Upper lobe of left lung (tissue), 4 donors: ENCODE data around the gene TOGARAM2.

Experiments used
- POLR2AphosphoS5 ChIP-seq, 2 donors: sonication (generic); formaldehyde crosslinking; IDR thresholded peaks; one replicate each; pipeline ENCODE4 v1.5.1; 2017; ENCODE audit warnings: antibody characterized with exemption in 2 of 2
- TF ChIP-seq, protein P1 (sequence below), 6 experiments: fragments of 450-650 bp in 4 of 6; fragments of 200-600 bp in 2 of 6; sonication (generic) in 2 of 6; IDR thresholded peaks; one replicate each; pipeline ENCODE4 v1.5.1; 2016 to 2019; ENCODE audit warnings: antibody characterized with exemption in 6 of 6

DNA sequence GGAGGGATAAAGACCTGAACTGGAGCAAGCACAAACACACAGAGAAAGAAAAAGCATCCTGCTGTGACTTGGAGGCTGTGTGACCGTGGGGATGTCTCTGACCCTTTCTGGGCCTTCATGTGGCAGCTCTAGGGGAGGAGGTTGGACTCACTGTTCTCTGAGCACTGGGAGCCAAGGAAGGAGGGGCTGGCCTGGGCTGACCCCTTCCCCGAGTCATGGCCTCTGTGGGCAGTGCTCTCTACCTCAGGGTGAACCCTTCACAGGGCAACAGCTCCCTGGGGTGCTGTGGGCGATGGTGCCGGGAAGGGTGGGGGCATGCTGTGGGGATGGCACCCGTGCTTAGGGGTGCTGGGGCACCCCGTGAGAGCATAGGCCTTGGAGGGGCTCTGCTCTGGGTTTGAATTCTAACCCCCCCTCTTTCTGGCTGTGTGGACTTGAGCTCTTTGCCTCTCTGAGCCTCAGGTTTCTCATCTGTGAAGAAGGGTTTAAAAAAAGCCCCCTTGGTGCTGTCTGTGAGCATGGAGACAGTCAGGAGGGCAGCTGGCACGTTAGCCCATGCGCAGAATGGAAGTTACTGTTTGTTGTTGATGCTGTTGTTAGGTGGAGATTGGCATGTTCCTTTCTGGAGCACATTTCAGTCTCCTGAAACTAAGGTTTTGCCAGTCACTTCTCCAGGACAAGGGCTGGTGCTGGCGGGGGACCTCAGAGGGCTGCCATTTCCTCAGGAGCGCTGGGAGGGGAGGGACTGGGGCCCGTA lies 700 bp downstream of the TOGARAM2 start:
- TF ChIP-seq, protein P1, sequence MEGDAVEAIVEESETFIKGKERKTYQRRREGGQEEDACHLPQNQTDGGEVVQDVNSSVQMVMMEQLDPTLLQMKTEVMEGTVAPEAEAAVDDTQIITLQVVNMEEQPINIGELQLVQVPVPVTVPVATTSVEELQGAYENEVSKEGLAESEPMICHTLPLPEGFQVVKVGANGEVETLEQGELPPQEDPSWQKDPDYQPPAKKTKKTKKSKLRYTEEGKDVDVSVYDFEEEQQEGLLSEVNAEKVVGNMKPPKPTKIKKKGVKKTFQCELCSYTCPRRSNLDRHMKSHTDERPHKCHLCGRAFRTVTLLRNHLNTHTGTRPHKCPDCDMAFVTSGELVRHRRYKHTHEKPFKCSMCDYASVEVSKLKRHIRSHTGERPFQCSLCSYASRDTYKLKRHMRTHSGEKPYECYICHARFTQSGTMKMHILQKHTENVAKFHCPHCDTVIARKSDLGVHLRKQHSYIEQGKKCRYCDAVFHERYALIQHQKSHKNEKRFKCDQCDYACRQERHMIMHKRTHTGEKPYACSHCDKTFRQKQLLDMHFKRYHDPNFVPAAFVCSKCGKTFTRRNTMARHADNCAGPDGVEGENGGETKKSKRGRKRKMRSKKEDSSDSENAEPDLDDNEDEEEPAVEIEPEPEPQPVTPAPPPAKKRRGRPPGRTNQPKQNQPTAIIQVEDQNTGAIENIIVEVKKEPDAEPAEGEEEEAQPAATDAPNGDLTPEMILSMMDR (IDR thresholded peaks at IDR 0.05), result no peak
- TF ChIP-seq POLR2AphosphoS5 (IDR thresholded peaks at IDR 0.05), result no peak
